Stomach smooth muscle (tissue), 2 donors: Measurements from ENCODE around the gene KCNK16.

ENCODE experiments used
- H3K27ac ChIP-seq: one replicate; pipeline ENCODE4 v1.7.0; 2013; ENCODE audit warnings: mild to moderate bottlenecking, low read length, inconsistent platforms
- H3K27me3 ChIP-seq, 2 donors: one replicate each; pipeline ENCODE4 v1.7.0; 2013; ENCODE audit warnings: low read length in 2 of 2; ENCODE audit not compliant: insufficient read depth in 2 of 2, control insufficient read depth in 1 of 2
- H3K36me3 ChIP-seq, 2 donors: one replicate each; pipeline ENCODE4 v1.7.0; 2013; ENCODE audit warnings: low read length in 2 of 2; ENCODE audit not compliant: control insufficient read depth in 2 of 2, insufficient read depth in 2 of 2
- H3K4me1 ChIP-seq: one replicate; pipeline ENCODE4 v1.7.0; 2013; ENCODE audit warnings: low read length; ENCODE audit not compliant: control insufficient read depth, insufficient read depth
- H3K4me3 ChIP-seq, 2 donors: one replicate each; pipeline ENCODE4 v1.7.0; 2013; ENCODE audit warnings: low read length in 2 of 2
- H3K9ac ChIP-seq, 2 donors: one replicate each; pipeline ENCODE4 v1.7.0; 2013; ENCODE audit warnings: low read length in 2 of 2, mild to moderate bottlenecking in 1 of 2
- H3K9me3 ChIP-seq, 2 donors: one replicate each; pipeline ENCODE4 v1.7.0; 2013; ENCODE audit warnings: low read length in 2 of 2; ENCODE audit not compliant: control insufficient read depth in 2 of 2
- donor health status: healthy.
- donor health status: Pancreatic carcinoma.

Gene KCNK16

DNA sequence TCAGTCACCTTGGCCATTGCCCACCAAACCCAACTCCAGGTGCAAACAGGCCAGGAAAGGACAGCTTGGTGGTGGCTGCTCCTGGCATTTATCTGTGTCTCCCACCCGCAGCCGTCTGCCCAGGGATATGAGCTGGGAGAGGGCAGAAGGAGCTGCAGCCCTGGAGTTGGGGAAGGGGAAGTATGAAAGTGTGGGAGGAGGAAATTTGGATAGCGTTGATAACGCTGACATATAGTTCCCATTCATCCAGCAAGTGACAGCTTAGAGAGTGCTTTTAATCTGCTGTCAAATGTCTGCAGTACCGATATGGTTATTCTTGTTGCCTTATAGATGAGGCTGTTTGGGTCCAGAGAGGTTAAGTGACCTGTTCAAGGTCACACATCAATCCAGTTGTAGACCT is 741 bp downstream of the KCNK16 start:
- Histone ChIP-seq H3K36me3 (no peaks in the 10 kb centered on the region), H3K27ac (no peak overlapping the region), H3K9me3 (peaks cover 0 to 5% of the 10 kb centered on the region in 2 donors), H3K27me3 (peaks cover 2 to 3% of the 10 kb centered on the region in 2 donors), H3K9ac (no peak overlapping the region), H3K4me3 (no peak overlapping the region), H3K4me1 (peaks cover 6% of the 10 kb centered on the region)

DNA sequence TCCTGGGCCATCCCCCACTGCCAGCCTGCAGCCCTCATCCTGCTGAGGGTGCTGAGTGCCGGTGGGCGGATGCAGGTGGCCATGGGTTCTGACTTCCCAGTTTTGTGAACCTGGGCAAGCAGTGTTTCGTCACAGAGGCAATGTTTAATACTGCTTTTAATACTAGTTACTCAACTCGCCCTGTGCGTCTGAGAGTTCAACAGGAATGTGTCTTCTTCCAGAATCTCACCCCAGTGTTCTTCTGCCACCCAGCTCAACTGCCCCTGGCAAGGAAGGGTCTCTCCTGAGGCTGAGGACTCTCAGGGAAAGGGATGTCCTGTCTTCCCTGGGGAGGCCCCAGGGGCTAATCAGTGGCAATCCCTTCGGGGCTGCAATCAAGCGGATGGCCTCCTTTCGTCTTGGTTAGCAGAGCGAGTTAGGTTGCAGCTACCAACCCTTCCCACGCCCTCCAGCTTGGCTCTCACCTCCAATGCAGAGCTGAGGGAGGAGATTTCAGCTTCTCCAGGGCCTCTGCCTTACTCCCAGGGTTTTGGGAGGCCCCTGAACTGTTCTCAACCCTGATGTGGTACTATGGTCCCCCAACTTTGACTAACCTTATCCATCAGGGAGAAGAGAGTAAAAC is 2.0 kb downstream of the KCNK16 start:
- Histone ChIP-seq H3K9me3 (peaks cover 0 to 5% of the 10 kb centered on the region in 2 donors), H3K4me1 (peaks cover 6% of the 10 kb centered on the region), H3K9ac (no peak overlapping the region), H3K36me3 (no peaks in the 10 kb centered on the region), H3K4me3 (no peak overlapping the region), H3K27ac (no peak overlapping the region), H3K27me3 (no peaks in the 10 kb centered on the region)

DNA sequence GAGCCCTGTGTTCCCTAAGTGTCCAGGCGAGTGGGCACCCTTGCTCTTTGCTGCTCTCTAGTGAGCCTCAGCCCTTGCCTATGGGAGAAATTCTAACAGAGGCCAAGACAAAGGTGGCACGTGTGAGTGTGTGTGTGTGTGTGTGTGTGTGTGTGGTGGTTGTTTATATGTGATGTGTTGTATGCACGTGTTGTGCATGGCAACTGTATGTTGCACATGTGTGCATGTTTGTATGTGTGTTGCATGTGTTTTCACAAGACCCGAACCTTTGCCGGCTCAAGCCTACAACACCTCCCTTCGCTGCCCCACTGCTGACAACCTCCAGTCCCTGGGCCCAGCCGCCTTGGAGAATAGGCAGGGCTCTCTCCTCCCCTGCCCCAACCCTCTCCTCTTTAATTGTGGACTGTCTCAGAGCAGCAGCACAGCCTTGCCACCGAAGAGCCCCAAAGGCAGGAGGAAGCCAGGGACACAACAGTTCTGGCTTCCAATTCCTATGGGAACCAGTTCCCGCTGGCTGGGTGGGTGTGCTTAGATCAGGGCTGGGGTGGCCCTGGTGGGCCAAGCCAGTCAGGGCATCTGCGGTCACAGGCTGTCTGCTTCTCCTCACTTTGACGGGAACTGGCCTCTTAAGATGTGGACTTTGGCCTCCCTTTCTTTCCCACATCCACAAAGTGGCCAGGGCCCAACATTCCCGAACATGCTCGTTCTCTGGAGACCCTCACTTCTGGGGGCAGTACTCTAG is 2.7 kb downstream of the KCNK16 start:
- H3K4me3 ChIP-seq = no peak overlapping the region
- H3K9me3 ChIP-seq = peaks cover 0 to 5% of the 10 kb centered on the region in 2 donors
- no peaks in the 10 kb centered on the region for H3K36me3 ChIP-seq
- H3K4me1 ChIP-seq = peaks cover 6% of the 10 kb centered on the region
- peaks cover under 1 to 4% of the 10 kb centered on the region in 2 donors for H3K27me3 ChIP-seq
- no peak overlapping the region for H3K9ac ChIP-seq
- H3K27ac ChIP-seq = no peak overlapping the region

DNA sequence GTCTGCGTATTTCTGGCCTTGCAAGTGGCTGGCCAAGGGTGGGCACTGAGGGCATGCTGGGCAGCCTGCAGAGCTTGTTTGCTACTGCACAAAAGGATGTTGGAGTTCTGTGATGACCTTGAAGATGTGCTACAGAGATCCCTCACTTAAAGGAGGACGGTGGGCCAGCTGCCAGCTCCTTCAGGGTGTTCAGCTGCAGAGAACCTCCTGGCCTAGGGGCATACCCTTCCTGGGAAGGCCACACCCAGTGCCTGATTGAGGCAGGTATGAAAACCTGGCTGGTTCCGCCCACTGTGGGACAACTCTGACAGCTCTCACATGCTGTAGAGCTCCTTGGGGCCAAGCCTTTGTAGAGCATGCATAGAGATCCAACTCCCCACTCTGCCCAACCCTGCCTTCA is 5.2 kb downstream of the KCNK16 start:
- no peaks in the 10 kb centered on the region for H3K36me3 ChIP-seq
- peaks cover 23 to 26% of the 10 kb centered on the region in 2 donors for H3K27me3 ChIP-seq

DNA sequence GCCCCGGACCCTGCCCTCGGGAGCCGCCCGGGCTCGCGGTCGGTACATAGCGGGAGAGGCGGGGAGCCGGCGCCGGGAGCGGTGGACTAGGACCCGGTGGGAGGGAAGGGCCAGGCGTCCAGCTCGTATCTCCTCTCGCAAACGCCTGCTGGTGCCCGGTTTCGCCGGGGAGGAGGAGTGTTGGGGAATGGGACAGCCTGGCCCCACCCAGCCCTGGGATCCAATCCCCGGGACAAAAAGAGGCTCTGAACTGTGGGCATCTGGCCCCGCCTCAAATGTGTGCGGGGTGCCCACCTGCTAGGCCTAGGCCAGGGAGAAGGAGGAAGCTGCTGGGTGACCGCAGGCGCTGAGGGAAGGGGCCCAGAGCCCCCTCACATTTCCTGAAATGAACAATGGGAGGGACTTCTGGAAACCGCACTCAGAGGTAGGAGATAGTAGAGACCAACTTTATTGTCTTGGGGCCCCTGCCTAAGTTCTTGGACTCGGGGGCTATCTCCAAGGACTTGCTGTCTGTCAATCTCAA is 8.2 kb downstream of the KCNK16 start, which contains the start of gene KCNK17:
Gene KCNK17 (minus strand): TSS at position 147 of the 523 bp plus-strand sequence. CDS start 99 bp downstream, at position 48.
- Histone ChIP-seq H3K27ac (no peak within 1 kb of the TSS), H3K27me3 (peaks cover 30 to 39% of the 10 kb centered on the region in 2 donors), H3K9ac (no peak within 1 kb of the TSS), H3K4me3 (peak within 1 kb of the TSS; percentile 7 to 52), H3K9me3 (peaks cover 0 to 5% of the 10 kb centered on the region in 2 donors), H3K36me3 (no peaks in the 10 kb centered on the region), H3K4me1 (peaks cover 14% of the 10 kb centered on the region)

More for the DNA sequence above, 5.2 kb downstream of the KCNK16 start:
- Histone ChIP-seq H3K4me3 (no peak overlapping the region), H3K4me1 (peaks cover 20% of the 10 kb centered on the region), H3K27ac (no peak overlapping the region), H3K9me3 (peaks cover 0 to 5% of the 10 kb centered on the region in 2 donors), H3K9ac (no peak overlapping the region)

DNA sequence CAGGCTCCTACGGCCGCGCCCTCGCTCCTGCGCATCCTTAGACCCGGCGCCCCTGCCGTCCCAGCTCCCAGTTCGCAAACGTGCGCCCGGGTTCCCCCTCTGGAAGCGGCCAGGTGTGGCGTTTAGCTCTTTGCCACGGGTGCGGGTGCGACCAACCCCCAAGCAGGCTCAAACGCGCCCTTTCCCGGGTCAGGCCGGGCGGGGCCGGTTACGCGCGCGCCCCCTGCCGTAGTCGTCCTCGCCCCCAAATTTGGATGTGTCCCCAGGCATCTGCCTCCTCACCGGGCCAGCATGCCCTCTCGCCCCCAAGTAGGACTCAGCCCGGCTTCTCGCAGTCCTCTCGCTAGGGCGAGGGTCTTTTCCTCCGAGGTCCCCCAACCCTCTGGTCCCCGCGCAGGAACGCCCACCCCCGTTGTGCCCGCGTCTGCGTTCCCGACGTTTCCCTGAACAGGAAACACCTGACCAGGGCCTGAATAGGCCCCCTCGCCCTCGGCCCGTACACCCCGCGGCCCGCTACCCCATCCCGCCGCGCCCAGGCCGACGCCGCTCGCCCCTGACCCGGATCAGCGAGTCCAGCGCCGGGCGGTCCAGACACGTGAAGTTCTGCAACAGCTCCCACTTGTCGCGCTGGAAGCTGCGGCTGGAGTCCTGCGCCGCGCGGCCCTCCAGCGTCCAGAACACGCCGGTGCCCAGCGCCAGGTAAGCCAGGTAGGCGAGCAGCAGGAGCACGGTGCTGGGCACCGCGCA is 8.8 kb downstream of the KCNK16 start:
- Histone ChIP-seq H3K36me3 (no peaks in the 10 kb centered on the region), H3K9ac (no peak overlapping the region), H3K4me3 (peak overlapping the region in 1 of 2 donors; percentile 52), H3K9me3 (peaks cover 0 to 5% of the 10 kb centered on the region in 2 donors), H3K27ac (no peak overlapping the region), H3K4me1 (peaks cover 14% of the 10 kb centered on the region), H3K27me3 (peaks cover 30 to 40% of the 10 kb centered on the region in 2 donors)

DNA sequence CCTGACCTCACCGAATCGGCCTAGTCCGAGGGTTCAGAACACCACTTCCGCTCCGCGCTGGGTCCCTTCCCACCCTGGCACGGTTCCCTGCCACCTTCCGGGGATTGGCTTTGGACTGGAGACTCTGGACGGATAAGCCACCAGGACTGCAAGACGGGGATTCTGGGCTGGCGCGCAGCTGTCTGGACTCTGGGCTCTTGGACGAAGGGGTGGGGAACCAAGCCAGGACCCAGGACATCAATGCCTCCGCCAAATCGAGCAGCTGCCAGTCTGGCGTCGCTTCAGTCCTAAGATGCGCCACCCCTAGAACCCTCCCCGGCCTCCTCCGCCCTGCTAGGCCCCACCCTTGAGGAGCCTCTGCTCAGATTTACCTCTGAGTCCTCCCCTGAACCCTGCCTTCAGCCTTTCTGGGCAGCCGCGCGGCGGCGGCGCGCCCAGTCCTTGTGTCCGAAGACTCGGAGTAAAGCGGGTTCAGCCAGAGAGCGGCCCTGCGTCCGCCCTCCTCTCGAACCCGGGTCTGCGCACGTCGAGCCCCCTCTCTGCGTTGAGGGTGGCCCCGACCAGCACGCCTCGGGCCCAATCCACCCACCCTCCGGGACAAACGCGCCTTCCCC is 9.5 kb downstream of the KCNK16 start:
- peak overlapping the region; percentile 7 to 52 for H3K4me3 ChIP-seq
- peaks cover 14% of the 10 kb centered on the region for H3K4me1 ChIP-seq
- H3K27ac ChIP-seq = no peak overlapping the region
- H3K9me3 ChIP-seq = peaks cover 0 to 5% of the 10 kb centered on the region in 2 donors
- peaks cover 30 to 40% of the 10 kb centered on the region in 2 donors for H3K27me3 ChIP-seq
- no peak overlapping the region for H3K9ac ChIP-seq
- H3K36me3 ChIP-seq = no peaks in the 10 kb centered on the region

DNA sequence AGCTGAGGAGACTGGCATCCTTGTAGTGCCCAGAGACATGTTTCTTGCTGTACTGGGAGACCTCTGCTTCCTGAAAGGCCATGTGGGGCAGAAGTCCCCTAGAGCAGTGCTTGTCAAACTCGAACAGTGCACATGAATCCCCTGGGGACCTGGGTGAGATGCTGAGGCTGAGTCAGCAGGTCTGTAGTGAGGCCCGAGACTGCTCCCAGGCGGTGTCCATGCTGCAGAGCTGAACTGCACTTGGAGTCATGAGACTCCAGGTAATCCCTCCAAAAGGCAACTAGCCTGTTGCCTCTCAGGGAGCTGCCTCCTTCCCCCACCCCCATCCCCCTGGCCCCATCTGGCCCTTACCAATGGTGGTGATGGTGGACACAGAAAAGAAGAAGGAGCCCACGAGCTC is 12.0 kb downstream of the KCNK16 start:
- no peaks in the 10 kb centered on the region for H3K36me3 ChIP-seq
- no peak overlapping the region for H3K27ac ChIP-seq
- H3K4me3 ChIP-seq = no peak overlapping the region
- H3K27me3 ChIP-seq = peaks cover 30 to 40% of the 10 kb centered on the region in 2 donors
- peaks cover 14% of the 10 kb centered on the region for H3K4me1 ChIP-seq
- H3K9me3 ChIP-seq = peaks cover 0 to under 1% of the 10 kb centered on the region in 2 donors
- no peak overlapping the region for H3K9ac ChIP-seq

DNA sequence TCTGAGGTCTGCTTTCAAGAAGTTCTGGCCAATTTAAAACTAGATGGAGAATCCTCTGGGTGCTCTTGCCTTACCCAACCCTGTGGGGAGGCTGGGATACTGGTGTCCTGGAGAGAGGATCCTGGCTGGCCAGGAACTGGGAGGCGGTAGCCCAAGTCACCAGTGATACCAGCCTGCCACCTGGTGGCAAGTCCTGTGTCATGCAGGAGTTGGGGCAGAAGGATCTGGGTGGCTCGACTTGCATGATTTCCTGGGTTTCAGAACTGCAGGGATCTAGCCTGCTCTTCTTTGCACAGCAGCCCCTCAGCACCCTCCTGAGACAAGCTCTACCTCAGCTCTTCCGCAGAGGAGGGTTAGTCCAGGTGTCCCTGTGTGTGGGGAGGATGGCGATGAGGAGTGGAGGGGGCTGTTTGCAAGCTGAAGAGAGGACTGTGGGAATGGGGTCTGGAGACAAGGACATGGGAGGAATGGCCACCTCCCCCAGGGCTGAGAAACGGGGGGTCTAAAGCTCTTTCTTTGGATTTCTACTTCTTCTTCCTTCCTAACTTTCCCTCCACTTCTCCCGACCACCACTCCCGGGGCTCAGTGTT is 12.5 kb downstream of the KCNK16 start:
- Histone ChIP-seq H3K27ac (no peak overlapping the region), H3K4me3 (no peak overlapping the region), H3K36me3 (no peaks in the 10 kb centered on the region), H3K27me3 (peaks cover 30 to 38% of the 10 kb centered on the region in 2 donors), H3K4me1 (peaks cover 14% of the 10 kb centered on the region), H3K9me3 (peaks cover 0 to 2% of the 10 kb centered on the region in 2 donors), H3K9ac (no peak overlapping the region)

DNA sequence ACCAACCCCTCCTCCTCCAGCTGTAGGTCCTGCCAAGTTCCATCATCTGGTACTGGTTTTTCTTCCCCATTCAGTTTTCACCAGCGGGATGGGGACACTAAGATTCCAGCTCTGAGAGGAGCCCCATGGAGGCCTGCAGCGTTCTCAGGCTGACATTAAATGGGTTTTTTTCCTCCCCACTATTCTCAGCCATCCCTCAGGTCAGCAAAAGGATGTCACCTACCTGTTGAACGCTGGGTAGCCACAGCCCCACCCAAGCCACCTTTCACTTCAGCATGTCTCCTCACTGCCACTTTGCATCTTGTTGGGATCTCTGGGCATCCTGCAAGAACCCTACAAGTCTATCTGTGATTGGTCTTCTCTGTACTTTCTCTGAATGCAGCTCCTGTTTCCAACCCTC is 15.0 kb downstream of the KCNK16 start:
- H3K9ac ChIP-seq = no peak overlapping the region

More for the DNA sequence above, 15.0 kb downstream of the KCNK16 start:
- no peaks in the 10 kb centered on the region for H3K36me3 ChIP-seq
- no peak overlapping the region for H3K27ac ChIP-seq
- H3K4me1 ChIP-seq = peaks cover 3% of the 10 kb centered on the region
- peaks cover 10 to 19% of the 10 kb centered on the region in 2 donors for H3K27me3 ChIP-seq
- H3K9me3 ChIP-seq = peaks cover 0 to 2% of the 10 kb centered on the region in 2 donors
- H3K4me3 ChIP-seq = no peak overlapping the region
